Mesothelial cell of epicardium (in vitro differentiated cells): ENCODE measurements around the gene COIL. TPM values are rescaled to one million over a fixed set of nuclear protein-coding genes. Genes with fewer than 3 reads are reported as not detected.

Experiments used
- DNase-seq, 2 experiments: peaks; one replicate each; pipeline ENCODE4 v3.0.0; 2021; ENCODE audit warnings: low spot score in 2 of 2; ENCODE audit not compliant: unreplicated experiment in 2 of 2
- H3K27ac Mint-ChIP-seq: 2 replicates; pipeline ENCODE4 v1.8.0; 2021; ENCODE audit warnings: mixed read lengths
- H3K27me3 Mint-ChIP-seq: 2 replicates; pipeline ENCODE4 v1.8.0; 2021; ENCODE audit warnings: low read depth, mixed read lengths
- H3K36me3 Mint-ChIP-seq: 2 replicates; pipeline ENCODE4 v1.8.0; 2021; ENCODE audit warnings: mixed read lengths
- H3K4me1 Mint-ChIP-seq: 2 replicates; pipeline ENCODE4 v1.8.0; 2021; ENCODE audit warnings: mixed read lengths
- H3K4me3 Mint-ChIP-seq: 2 replicates; pipeline ENCODE4 v1.8.0; 2021; ENCODE audit warnings: mild to moderate bottlenecking, moderate library complexity, mixed read lengths
- H3K9me3 Mint-ChIP-seq: 2 replicates; pipeline ENCODE4 v1.8.0; 2021; ENCODE audit warnings: mixed read lengths
- total RNA-seq: library from RNA; stranded (reverse); gene quantifications from 3 replicates; pipeline ENCODE4 v1.2.1, GENCODE V29; 2021
- TF ChIP-seq, protein P1 (sequence below): fragments of 200-600 bp; sonication (generic); IDR thresholded peaks from one replicate; pipeline ENCODE4 v1.5.0; 2021; ENCODE audit warnings: antibody characterized with exemption; ENCODE audit not compliant: unreplicated experiment

Gene COIL
- total RNA-seq, 1 donor from 2014 or later: 23.0 TPM

DNA sequence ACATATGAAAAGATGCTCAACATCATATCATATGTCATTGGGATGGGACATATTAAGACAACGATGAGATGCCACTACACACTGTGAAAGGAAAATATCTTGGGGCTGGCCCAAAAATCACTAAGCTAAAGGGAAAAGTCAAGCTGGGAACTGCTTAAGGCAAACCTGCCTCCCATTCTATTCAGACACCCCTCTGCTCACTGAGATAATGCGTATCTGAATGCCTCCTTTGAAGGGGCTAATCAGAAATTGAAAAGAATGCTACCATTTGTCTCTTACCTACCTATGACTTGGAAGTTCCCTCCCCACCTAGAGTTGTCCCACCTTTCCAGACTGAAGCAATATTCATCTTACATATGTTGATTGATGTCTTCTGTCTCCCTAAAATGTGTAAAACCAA, 35.8 kb downstream of the COIL start:
- DNase-seq: no peak
- TF ChIP-seq, protein P1, sequence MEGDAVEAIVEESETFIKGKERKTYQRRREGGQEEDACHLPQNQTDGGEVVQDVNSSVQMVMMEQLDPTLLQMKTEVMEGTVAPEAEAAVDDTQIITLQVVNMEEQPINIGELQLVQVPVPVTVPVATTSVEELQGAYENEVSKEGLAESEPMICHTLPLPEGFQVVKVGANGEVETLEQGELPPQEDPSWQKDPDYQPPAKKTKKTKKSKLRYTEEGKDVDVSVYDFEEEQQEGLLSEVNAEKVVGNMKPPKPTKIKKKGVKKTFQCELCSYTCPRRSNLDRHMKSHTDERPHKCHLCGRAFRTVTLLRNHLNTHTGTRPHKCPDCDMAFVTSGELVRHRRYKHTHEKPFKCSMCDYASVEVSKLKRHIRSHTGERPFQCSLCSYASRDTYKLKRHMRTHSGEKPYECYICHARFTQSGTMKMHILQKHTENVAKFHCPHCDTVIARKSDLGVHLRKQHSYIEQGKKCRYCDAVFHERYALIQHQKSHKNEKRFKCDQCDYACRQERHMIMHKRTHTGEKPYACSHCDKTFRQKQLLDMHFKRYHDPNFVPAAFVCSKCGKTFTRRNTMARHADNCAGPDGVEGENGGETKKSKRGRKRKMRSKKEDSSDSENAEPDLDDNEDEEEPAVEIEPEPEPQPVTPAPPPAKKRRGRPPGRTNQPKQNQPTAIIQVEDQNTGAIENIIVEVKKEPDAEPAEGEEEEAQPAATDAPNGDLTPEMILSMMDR: no peak
- no peaks in the 10 kb centered on the region for H3K27me3 Mint-ChIP-seq
- H3K4me1 Mint-ChIP-seq: no peaks in the 10 kb centered on the region
- peaks cover 20% of the 10 kb centered on the region for H3K9me3 Mint-ChIP-seq
- no peak overlapping the region for H3K4me3 Mint-ChIP-seq
- H3K27ac Mint-ChIP-seq: no peak overlapping the region
- H3K36me3 Mint-ChIP-seq: peaks cover 2% of the 10 kb centered on the region

DNA sequence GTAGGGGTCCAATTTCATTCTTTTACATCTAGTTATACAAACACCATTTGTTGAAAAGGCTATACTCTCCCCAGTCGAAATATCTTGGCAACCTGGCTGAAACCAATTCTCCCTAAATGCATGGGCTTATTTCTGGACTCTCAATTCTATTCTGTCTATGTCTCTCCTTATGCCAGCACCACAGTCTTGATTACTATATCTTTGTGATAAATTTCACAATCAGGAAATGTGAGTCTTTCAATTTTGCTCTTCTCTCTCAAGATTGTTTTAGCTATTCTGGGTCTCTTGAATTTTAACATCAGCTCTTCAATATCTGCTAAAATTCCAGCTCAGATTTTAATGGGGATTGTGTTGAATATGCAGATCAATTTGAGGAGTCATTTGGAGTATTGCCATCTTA, 41.1 kb downstream of the COIL start:
- Mint-ChIP-seq H3K4me3 (no peak overlapping the region), H3K27ac (no peak overlapping the region), H3K4me1 (peaks cover 6% of the 10 kb centered on the region), H3K27me3 (no peaks in the 10 kb centered on the region), H3K9me3 (peaks cover 32% of the 10 kb centered on the region), H3K36me3 (no peaks in the 10 kb centered on the region)
- TF ChIP-seq, protein P1: no peak
- no peak for DNase-seq

DNA sequence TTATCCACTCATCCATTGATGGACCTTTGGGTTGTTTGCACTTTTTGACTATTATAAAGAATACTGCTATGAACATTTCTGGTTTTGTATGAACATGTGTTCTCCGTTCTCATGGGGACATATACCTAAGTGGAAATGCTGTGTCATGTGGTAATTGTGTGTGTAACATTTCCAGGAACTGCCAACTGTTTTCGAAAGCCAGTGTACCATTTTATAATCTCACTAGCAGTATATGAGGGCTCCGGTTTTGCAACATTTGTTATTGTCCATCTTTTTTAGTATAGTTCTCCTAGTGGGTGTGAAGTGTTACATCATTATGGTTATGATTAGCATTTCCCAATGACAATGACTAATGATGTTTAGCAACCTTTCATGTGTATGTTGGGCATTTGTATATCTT, 41.9 kb downstream of the COIL start:
- H3K4me1 Mint-ChIP-seq: peaks cover 10% of the 10 kb centered on the region
- H3K27me3 Mint-ChIP-seq: no peaks in the 10 kb centered on the region
- no peak for DNase-seq
- no peak overlapping the region for H3K4me3 Mint-ChIP-seq
- peaks cover 32% of the 10 kb centered on the region for H3K9me3 Mint-ChIP-seq
- no peak overlapping the region for H3K27ac Mint-ChIP-seq
- TF ChIP-seq, protein P1: no peak
- H3K36me3 Mint-ChIP-seq: no peaks in the 10 kb centered on the region

DNA sequence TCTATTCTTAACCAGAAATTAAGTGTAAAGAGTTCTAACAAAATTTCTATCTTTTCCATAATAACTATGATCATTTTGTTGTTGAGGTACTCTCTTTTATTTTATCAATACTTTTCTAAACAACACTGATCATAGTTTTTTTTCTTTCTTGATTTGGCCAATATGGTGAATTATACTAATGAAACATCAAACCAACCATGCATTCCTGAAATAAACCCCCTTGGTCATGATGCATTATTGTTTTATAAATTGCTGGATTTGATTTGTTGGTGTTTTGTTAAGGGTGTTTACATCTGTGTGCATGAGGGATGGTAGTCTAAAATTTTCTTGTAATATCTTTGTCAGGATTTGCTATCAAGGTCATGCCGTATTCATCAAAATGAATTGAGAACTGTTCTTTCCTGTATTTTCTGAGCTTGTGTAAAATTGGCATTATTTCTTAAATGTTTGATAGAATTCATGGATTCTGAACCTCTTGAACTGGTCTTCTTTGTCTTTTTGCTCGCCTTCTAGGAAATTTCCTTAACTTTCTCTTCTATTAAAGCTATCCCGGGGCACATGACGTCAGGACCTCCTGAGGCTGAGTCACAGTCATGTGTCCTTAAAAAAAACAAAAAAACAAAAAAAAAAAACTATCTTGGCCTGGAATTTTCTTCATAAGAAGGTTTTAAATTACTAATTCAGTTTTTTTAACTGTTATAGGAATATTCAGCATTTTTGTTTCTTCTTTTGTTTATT, 43.1 kb downstream of the COIL start:
- H3K9me3 Mint-ChIP-seq: peaks cover 32% of the 10 kb centered on the region
- no peaks in the 10 kb centered on the region for H3K36me3 Mint-ChIP-seq
- no peak overlapping the region for H3K4me3 Mint-ChIP-seq
- no peak for DNase-seq
- no peak overlapping the region for H3K27ac Mint-ChIP-seq
- no peaks in the 10 kb centered on the region for H3K27me3 Mint-ChIP-seq
- H3K4me1 Mint-ChIP-seq: peaks cover 10% of the 10 kb centered on the region
- TF ChIP-seq, protein P1: no peak

DNA sequence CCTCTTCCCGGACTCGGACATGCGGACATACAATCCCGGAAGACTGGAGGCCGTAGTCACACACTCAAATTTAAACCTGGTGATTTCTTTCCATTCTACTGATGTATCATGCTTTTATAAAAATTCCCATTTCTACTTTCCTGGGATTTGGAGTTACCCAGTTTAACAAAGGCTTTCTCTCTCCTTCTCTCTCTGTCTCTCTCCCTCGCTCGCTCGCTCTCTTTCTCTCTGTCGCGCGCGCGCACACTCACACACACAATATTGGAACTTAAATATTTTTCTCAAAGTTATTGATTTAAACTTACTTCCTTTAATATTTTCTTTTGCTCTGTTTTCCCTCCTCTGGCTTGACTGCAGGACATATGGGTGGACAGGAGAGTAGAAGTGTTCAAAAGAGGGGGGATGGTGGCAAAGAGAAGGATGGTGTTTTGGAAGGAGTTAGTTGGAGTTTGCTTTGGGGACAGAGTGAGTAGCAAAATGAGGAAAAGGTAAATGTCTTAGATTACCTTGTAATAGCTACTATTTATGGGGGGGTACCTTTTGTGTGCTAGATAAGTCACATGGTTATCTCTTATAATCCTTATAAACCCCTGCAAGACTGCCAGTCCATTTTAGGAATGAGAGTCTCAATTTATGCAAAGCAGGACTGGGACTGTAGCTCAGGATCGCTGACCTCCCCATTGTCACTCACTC, 46.1 kb downstream of the COIL start:
- no peak for DNase-seq
- H3K36me3 Mint-ChIP-seq: no peaks in the 10 kb centered on the region
- H3K27me3 Mint-ChIP-seq: no peaks in the 10 kb centered on the region
- H3K4me1 Mint-ChIP-seq: peaks cover 24% of the 10 kb centered on the region
- TF ChIP-seq, protein P1: no peak
- peaks cover 25% of the 10 kb centered on the region for H3K9me3 Mint-ChIP-seq
- H3K27ac Mint-ChIP-seq: peak overlapping the region; percentile 94
- peak overlapping the region; percentile 91 for H3K4me3 Mint-ChIP-seq
